Measurements from ENCODE around the gene ABTB2. TPM values are rescaled to one million over a fixed set of nuclear protein-coding genes. Genes with fewer than 3 reads are reported as not detected.
A peak's percentile ranks its signal among the peaks of the same experiment; 100 is the strongest.

ABTB2 gene
- total RNA-seq, 6 experiments from 2014 or later = 6.0 to 14.9 (median 10.0) TPM

DNA sequence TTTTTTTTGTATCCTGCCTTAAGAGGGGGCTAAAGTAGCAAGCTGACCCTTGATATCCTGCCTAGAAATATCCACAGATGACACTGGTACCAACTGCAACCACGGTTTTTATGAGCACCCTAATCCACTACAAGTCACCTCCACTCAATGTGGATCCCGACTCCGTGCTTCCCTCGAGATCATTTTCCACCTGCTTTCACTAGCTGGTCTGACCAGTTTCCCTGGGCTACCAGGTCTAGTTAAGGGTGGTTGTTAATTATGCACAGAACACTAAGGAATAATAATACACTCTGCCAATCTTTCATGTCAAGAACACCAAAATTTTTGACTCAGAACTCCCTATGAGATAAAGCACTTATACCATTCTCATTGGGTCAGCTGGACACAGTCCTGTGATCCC is 82.3 kb downstream of the ABTB2 start:
- peaks cover 0 to 31% (median 9%) of the 10 kb centered on the region in 4 donors for H3K4me1 ChIP-seq
- no peak overlapping the region for H3K4me3 ChIP-seq
- TF ChIP-seq, protein P1, sequence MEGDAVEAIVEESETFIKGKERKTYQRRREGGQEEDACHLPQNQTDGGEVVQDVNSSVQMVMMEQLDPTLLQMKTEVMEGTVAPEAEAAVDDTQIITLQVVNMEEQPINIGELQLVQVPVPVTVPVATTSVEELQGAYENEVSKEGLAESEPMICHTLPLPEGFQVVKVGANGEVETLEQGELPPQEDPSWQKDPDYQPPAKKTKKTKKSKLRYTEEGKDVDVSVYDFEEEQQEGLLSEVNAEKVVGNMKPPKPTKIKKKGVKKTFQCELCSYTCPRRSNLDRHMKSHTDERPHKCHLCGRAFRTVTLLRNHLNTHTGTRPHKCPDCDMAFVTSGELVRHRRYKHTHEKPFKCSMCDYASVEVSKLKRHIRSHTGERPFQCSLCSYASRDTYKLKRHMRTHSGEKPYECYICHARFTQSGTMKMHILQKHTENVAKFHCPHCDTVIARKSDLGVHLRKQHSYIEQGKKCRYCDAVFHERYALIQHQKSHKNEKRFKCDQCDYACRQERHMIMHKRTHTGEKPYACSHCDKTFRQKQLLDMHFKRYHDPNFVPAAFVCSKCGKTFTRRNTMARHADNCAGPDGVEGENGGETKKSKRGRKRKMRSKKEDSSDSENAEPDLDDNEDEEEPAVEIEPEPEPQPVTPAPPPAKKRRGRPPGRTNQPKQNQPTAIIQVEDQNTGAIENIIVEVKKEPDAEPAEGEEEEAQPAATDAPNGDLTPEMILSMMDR (IDR thresholded peaks at IDR 0.05) = no peak
- no peak for TF ChIP-seq POLR2A (IDR thresholded peaks at IDR 0.05)
- ATAC-seq (no peak), DNase-seq (no peak)
- H3K36me3 ChIP-seq = no peaks in the 10 kb centered on the region
- H3K27ac ChIP-seq = peak overlapping the region in 1 of 3 donors; percentile 9
- intact Hi-C loops (cut with DNase I) = no loop called here
- H3K27me3 ChIP-seq = no peaks in the 10 kb centered on the region
- no CpG with 5 or more reads among the region's 4 CpGs for WGBS (ENCODE audit: insufficient coverage, low coverage, low lambda C conversion rate, missing lambda C conversion rate)
- no peaks in the 10 kb centered on the region for H3K9me3 ChIP-seq

DNA sequence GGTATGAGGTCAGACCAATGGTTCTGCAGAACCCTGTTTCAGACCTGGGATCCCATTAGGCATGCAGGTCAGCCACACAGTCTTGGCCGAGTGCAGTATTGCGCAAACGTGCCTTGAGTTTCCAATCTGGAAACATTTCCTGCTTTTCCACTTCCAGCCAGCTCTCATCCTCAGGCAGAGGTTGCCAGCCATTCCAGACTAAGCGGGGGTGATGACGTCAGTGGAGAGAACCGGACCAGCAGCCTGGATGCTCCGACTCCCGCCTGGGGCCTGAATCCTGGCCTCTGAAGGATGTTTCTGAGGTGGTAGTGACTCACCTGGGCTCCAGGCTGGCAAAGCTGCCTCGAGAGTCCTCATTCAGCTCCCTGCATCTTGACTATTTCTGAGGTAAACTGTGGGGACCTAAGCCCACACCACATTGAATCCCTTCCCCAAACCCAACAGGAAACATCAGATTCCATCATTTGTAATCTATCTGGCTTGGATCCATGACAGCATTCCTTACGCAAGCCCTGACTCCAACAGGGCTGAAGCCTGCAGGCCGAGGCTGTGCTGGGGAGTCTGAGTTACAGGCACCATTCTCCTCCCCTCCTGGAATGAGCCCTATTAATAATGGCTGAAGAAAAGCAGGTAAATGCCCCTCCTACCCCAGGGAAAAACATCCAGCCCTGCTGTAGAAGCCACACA is 83.0 kb downstream of the ABTB2 start:
- WGBS (ENCODE audit: insufficient coverage, low coverage, low lambda C conversion rate, missing lambda C conversion rate) = 55% methylated on average over 8 of the region's 11 CpGs
- intact Hi-C loops (cut with DNase I) = no loop called here
- Histone ChIP-seq H3K27ac (peak overlapping the region in 2 of 3 donors; percentile 9 to 33), H3K9me3 (no peaks in the 10 kb centered on the region), H3K36me3 (no peaks in the 10 kb centered on the region), H3K4me1 (peaks cover 0 to 31% (median 9%) of the 10 kb centered on the region in 4 donors), H3K27me3 (no peaks in the 10 kb centered on the region), H3K4me3 (no peak overlapping the region)
- TF ChIP-seq, protein P1 (IDR thresholded peaks at IDR 0.05) = no peak
- TF ChIP-seq POLR2A (IDR thresholded peaks at IDR 0.05) = no peak
- peak; percentile 68 to 77 (median 75) for DNase-seq
- peak; percentile 57 to 81 (median 67) for ATAC-seq

DNA sequence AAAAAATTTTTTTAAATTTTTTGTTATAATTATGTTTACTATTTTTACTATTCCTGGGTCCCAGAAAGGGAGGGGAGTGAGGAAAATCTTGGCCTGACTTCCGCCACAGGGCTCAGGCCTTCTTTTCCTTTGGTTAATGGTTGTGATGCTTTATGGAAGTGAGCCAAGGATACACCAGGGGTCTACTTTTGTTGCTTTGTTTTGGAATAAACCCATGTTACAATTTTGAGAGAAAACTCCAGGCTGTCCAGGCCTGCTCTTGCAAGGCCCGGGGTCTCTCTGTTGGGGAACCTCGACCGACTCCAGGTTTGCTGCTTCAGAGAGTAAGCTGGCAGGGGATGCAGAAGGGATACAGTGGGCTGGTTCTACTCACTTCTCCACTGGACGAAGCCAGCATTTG is 84.7 kb downstream of the ABTB2 start:
- intact Hi-C loops (cut with DNase I) = no loop called here
- Histone ChIP-seq H3K4me3 (no peak overlapping the region), H3K4me1 (peaks cover 0 to 16% (median 5%) of the 10 kb centered on the region in 4 donors), H3K9me3 (no peaks in the 10 kb centered on the region), H3K27me3 (no peaks in the 10 kb centered on the region), H3K27ac (no peak overlapping the region), H3K36me3 (no peaks in the 10 kb centered on the region)
- no peak for DNase-seq
- 92% methylated on average over 2 of the region's 5 CpGs for WGBS (ENCODE audit: insufficient coverage, low coverage, low lambda C conversion rate, missing lambda C conversion rate)
- no peak for ATAC-seq
- TF ChIP-seq POLR2A (IDR thresholded peaks at IDR 0.05) = no peak
- TF ChIP-seq, protein P1 (IDR thresholded peaks at IDR 0.05) = no peak

DNA sequence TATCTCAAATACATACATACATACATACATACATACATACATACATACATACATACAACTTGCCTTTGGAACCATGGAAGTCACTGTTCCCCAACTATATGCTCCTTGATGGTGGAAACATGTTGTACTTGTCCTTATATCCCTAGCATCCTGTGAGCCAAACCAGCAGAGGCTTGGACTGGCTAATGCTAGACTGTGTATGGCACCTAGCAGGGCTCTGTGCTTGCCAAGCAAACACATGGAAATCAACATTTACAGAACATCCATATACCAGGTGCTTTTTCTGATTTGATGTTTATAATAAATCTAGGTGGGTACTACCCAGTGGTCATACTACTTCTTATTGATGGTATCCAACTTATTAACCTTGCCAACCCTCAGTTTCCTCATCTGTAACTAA is 86.1 kb downstream of the ABTB2 start:
- no peak for DNase-seq
- no peak for ATAC-seq
- intact Hi-C loops (cut with DNase I) = no loop called here
- Histone ChIP-seq H3K27ac (no peak overlapping the region), H3K36me3 (no peaks in the 10 kb centered on the region), H3K27me3 (no peaks in the 10 kb centered on the region), H3K4me1 (peaks cover 0 to 22% (median 5%) of the 10 kb centered on the region in 4 donors), H3K4me3 (no peak overlapping the region), H3K9me3 (no peaks in the 10 kb centered on the region)
- TF ChIP-seq, protein P1 (IDR thresholded peaks at IDR 0.05) = no peak
- no peak for TF ChIP-seq POLR2A (IDR thresholded peaks at IDR 0.05)

Data from right lobe of liver (tissue), 6 donors.